Activated CD4-positive, alpha-beta T cell treated with anti-CD3 and anti-CD28 coated beads, Interleukin-2, amount 10 ng/mL, durations not matched to agents 7 days and 5 days (primary cell): ENCODE data around the gene STRBP. TPM values are rescaled to one million over a fixed set of nuclear protein-coding genes. Genes with fewer than 3 reads are reported as not detected.
A peak's percentile ranks its signal among the peaks of the same experiment; 100 is the strongest.

ENCODE experiments used
- CTCF ChIA-PET: fragments of 350-600 bp; sonication (Branson Sonifier 250); formaldehyde crosslinking; loops from one replicate; lab custom pipeline; 2021; ENCODE audit warnings: antibody characterized with exemption; lab: Charles Lee
- POLR2A ChIA-PET: fragments of 350-600 bp; sonication (Branson Sonifier 250); formaldehyde crosslinking; loops from one replicate; lab custom pipeline; 2021; ENCODE audit warnings: antibody characterized with exemption; lab: Charles Lee
- DNase-seq: peaks from one replicate; pipeline ENCODE4 v3.0.0-alpha.2; 2020
- H3K27ac Mint-ChIP-seq: one replicate; pipeline ENCODE4 v1.8.0; 2021; ENCODE audit warnings: mild to moderate bottlenecking, moderate library complexity, mixed read lengths
- H3K27me3 Mint-ChIP-seq: one replicate; pipeline ENCODE4 v1.8.0; 2021; ENCODE audit warnings: mixed read lengths
- H3K36me3 Mint-ChIP-seq: one replicate; pipeline ENCODE4 v1.8.0; 2021; ENCODE audit warnings: low read depth, mixed read lengths
- H3K4me1 Mint-ChIP-seq: one replicate; pipeline ENCODE4 v1.8.0; 2021; ENCODE audit warnings: mixed read lengths
- H3K4me3 Mint-ChIP-seq: one replicate; pipeline ENCODE4 v1.8.0; 2021; ENCODE audit warnings: mild to moderate bottlenecking, moderate library complexity, mixed read lengths
- H3K9me3 Mint-ChIP-seq: one replicate; pipeline ENCODE4 v1.8.0; 2021; ENCODE audit warnings: mixed read lengths
- total RNA-seq, 2 experiments: library from RNA; stranded (reverse); gene quantifications; one replicate each; pipeline ENCODE4 v1.2.3, GENCODE V29; 2021

Gene STRBP
- total RNA-seq = 10 to 100 TPM; 16.8 to 20.1 TPM

- POLR2A ChIA-PET = no interaction called here
These were observed at the start of gene STRBP for GRCh38 chr9:123268465-123269259. Gene STRBP, minus strand, starts transcription at chr9:123268586. Its CDS starts 84,452 bp downstream, at chr9:123184134.

DNA sequence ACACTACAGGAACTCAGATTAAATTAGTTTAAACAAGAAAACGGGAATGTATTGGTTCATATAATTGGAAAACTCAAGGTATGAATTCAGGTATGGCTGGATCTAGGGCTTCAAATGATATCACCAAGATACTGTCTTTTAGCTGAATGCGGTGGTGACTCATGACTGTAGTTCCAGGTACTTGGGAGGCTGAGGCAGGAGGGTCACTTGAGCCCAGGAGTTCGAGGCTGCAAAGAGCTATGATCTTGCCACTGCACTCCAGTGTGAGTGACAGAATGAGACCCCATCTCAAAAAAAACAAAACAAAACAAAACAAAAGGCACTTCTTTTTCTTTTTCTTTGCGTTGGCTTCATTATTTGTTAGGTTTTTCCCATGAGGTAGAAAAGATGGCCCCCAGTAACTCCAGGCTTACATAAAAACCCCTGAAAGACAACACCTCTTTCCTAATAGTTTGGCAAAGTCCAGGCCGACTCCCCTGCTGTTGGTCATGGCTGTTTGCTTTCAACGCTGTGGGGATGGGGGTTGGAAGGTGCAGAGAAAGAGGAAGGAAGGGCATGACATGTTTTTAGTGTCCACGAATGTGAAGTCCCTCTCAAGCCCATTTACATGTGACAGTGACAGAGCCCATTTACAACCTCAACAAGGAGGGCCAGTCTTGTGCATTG lies 47.8 kb upstream of the STRBP start:
- ChIA-PET CTCF (no interaction called here), POLR2A (no interaction called here)
- Mint-ChIP-seq H3K27ac (no peak overlapping the region), H3K4me3 (no peak overlapping the region), H3K36me3 (no peaks in the 10 kb centered on the region), H3K27me3 (no peaks in the 10 kb centered on the region), H3K4me1 (peaks cover 19% of the 10 kb centered on the region), H3K9me3 (no peaks in the 10 kb centered on the region)
- DNase-seq = no peak

More at GRCh38 chr9:123268465-123269259, at the start of gene STRBP:
- peaks cover 20% of the 10 kb centered on the region for H3K4me1 Mint-ChIP-seq
- H3K27me3 Mint-ChIP-seq = peaks cover 4% of the 10 kb centered on the region
- no peaks in the 10 kb centered on the region for H3K36me3 Mint-ChIP-seq
- peak within 1 kb of the TSS; percentile 83 for H3K27ac Mint-ChIP-seq
- CTCF ChIA-PET = interaction anchor here (0.6 to 1.6 kb wide), 9 partner anchors 9 to 420 kb away, joined by 3 to 4 read pairs (median 3); no protein-coding TSS in a partner anchor
- no peaks in the 10 kb centered on the region for H3K9me3 Mint-ChIP-seq
- peak; percentile 90 for DNase-seq
- H3K4me3 Mint-ChIP-seq = peak within 1 kb of the TSS; percentile 73

DNA sequence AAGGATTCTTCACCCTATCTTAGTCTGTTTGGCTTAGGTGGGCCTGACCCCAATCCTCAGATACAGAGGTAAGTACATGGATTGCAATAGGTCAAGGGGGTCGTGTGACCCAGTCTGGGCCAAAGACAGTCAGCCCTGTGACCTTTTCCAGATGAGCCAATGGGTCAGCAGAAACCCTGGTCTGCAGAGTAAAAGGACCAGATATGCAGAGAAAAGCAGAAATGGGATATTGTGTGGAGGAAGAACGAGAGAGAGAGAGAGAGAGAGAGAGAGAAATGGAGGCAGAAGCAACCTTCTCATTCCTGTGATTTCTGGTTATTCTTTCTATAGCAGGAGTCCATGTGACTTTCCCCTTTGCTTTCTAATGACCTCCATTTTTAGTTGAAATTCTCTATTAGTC lies 47.2 kb upstream of the STRBP start:
- CTCF ChIA-PET = no interaction called here

DNA sequence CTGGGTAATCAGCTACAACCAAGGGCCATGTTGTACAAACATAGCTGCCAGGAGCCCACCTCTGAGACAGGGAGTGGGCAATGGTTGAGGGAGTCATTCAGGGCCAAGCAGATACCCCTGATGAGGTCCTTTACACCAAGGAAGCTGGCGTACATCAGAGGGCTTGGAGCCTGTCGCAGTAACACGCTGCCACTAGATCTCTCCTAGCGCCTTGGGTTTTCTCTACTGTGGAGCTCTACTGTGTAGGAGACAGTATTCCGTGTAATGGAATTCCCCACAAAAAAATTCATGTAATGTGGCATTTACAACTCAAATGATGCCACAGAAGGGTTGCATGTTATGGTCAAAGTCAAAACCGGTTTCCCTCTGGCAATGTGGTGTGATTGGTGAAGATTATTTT lies 46.2 kb upstream of the STRBP start:
- H3K4me3 Mint-ChIP-seq = no peak overlapping the region
- peaks cover 12% of the 10 kb centered on the region for H3K4me1 Mint-ChIP-seq
- no peaks in the 10 kb centered on the region for H3K27me3 Mint-ChIP-seq
- H3K27ac Mint-ChIP-seq = no peak overlapping the region
- POLR2A ChIA-PET = no interaction called here
- no peaks in the 10 kb centered on the region for H3K9me3 Mint-ChIP-seq
- DNase-seq = no peak
- H3K36me3 Mint-ChIP-seq = no peaks in the 10 kb centered on the region
- CTCF ChIA-PET = interaction anchor here (0.6 to 1.8 kb wide), 5 partner anchors 9 to 133 kb away, joined by 3 to 7 read pairs (median 4); no protein-coding TSS in a partner anchor

More for the DNA sequence above, 47.2 kb upstream of the STRBP start:
- H3K4me1 Mint-ChIP-seq = peaks cover 16% of the 10 kb centered on the region
- no peak overlapping the region for H3K27ac Mint-ChIP-seq
- POLR2A ChIA-PET = no interaction called here
- no peak for DNase-seq
- H3K4me3 Mint-ChIP-seq = no peak overlapping the region
- H3K9me3 Mint-ChIP-seq = no peaks in the 10 kb centered on the region
- H3K36me3 Mint-ChIP-seq = no peaks in the 10 kb centered on the region
- no peaks in the 10 kb centered on the region for H3K27me3 Mint-ChIP-seq

- ChIA-PET CTCF (interaction anchor here (1.1 kb wide), 1 partner anchor 43 kb away, joined by 4 read pairs; no protein-coding TSS in a partner anchor), POLR2A (no interaction called here)
- Mint-ChIP-seq H3K36me3 (no peaks in the 10 kb centered on the region), H3K4me1 (peaks cover 2% of the 10 kb centered on the region), H3K9me3 (no peaks in the 10 kb centered on the region), H3K27me3 (no peaks in the 10 kb centered on the region), H3K4me3 (no peak overlapping the region), H3K27ac (no peak overlapping the region)
- no peak for DNase-seq
These were observed 44.0 kb upstream of the STRBP start for GRCh38 chr9:123312306-123312877.

GRCh38 chr9:123311250-123311752 lies 42.9 kb upstream of the STRBP start:
- no peaks in the 10 kb centered on the region for H3K36me3 Mint-ChIP-seq
- H3K27ac Mint-ChIP-seq = no peak overlapping the region
- ChIA-PET CTCF (interaction anchor here (1.4 kb wide), 1 partner anchor 12 kb away, joined by 6 read pairs; no protein-coding TSS in a partner anchor), POLR2A (no interaction called here)
- peaks cover 1% of the 10 kb centered on the region for H3K4me1 Mint-ChIP-seq
- no peaks in the 10 kb centered on the region for H3K27me3 Mint-ChIP-seq
- no peaks in the 10 kb centered on the region for H3K9me3 Mint-ChIP-seq
- H3K4me3 Mint-ChIP-seq = no peak overlapping the region
- no peak for DNase-seq

DNA sequence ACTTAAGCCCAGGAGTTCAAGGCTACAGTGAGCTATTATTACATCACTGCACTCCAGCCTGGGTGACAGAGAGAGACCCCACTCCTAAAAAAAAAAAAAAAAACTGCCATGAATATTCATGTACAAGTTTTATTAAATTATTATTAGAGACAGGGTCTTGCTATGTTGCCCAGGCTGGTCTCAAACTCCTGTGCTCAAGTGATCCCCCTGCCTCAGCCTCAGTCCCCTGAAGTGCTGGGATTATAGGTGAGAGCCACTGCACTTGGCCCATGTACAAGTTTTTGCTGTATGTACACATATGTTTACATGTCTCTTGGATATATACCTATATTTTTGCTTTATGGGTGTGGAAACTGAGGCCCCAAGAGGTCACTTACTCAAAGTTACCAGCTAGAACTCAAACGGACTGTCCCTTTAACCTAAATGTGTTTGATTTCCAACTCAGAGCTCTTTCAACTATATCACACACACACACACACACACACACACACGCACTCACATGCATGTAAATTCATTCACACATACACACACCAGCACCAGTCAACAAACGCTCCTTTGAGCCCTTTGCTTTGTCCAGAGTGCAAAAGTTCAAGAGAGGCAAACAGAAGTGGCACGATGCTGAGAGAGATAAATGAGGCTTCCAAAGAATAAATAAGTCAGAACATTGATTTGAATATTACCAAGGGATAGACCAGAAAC lies 42.3 kb upstream of the STRBP start:
- POLR2A ChIA-PET = no interaction called here
- H3K9me3 Mint-ChIP-seq = no peaks in the 10 kb centered on the region
- no peaks in the 10 kb centered on the region for H3K27me3 Mint-ChIP-seq
- H3K4me3 Mint-ChIP-seq = no peak overlapping the region
- no peaks in the 10 kb centered on the region for H3K36me3 Mint-ChIP-seq
- no peak overlapping the region for H3K27ac Mint-ChIP-seq
- CTCF ChIA-PET = interaction anchor here (1.4 kb wide), 1 partner anchor 11 kb away, joined by 6 read pairs; no protein-coding TSS in a partner anchor
- DNase-seq = no peak
- peaks cover 1% of the 10 kb centered on the region for H3K4me1 Mint-ChIP-seq

- Mint-ChIP-seq H3K36me3 (no peaks in the 10 kb centered on the region), H3K9me3 (no peaks in the 10 kb centered on the region), H3K27ac (no peak overlapping the region), H3K4me1 (peaks cover 9% of the 10 kb centered on the region), H3K27me3 (no peaks in the 10 kb centered on the region), H3K4me3 (no peak overlapping the region)
- POLR2A ChIA-PET = no interaction called here
- DNase-seq = no peak
- CTCF ChIA-PET = no interaction called here
These were observed 41.2 kb upstream of the STRBP start for GRCh38 chr9:123309611-123310010.

DNA sequence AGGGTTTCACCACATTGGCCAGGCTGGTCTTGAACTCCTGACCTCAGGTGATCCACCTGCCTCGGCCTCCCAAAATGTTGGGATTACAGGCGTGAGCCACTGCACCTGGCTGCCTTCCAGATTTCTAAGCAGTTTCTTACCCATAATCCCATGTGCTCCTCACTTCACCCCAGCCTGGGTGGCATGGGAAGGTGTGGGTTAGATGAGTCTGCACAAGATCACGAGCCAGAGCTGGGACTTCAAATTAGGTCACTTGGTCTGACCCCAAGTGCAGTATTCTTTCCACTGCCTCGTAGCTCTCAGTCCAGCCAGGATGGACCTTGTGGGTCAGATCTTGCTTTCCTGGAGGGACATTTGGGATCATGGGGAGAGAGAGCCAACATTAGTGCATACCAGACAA lies 37.5 kb upstream of the STRBP start:
- Mint-ChIP-seq H3K27ac (no peak overlapping the region), H3K27me3 (no peaks in the 10 kb centered on the region), H3K4me3 (no peak overlapping the region), H3K9me3 (no peaks in the 10 kb centered on the region), H3K4me1 (peaks cover 34% of the 10 kb centered on the region), H3K36me3 (no peaks in the 10 kb centered on the region)
- POLR2A ChIA-PET = no interaction called here
- CTCF ChIA-PET = interaction anchor here (1.4 to 2.1 kb wide), 2 partner anchors 8 to 13 kb away, joined by 4 read pairs; no protein-coding TSS in a partner anchor
- no peak for DNase-seq

GRCh38 chr9:123304340-123304691 lies 35.9 kb upstream of the STRBP start:
- Mint-ChIP-seq H3K36me3 (no peaks in the 10 kb centered on the region), H3K4me3 (peak overlapping the region; percentile 23), H3K4me1 (peaks cover 35% of the 10 kb centered on the region), H3K27ac (peak overlapping the region; percentile 74), H3K9me3 (no peaks in the 10 kb centered on the region), H3K27me3 (no peaks in the 10 kb centered on the region)
- POLR2A ChIA-PET = no interaction called here
- DNase-seq = no peak
- CTCF ChIA-PET = interaction anchor here (0.6 to 2.1 kb wide), 2 partner anchors 10 to 68 kb away, joined by 4 to 5 read pairs; no protein-coding TSS in a partner anchor

- Mint-ChIP-seq H3K27me3 (no peaks in the 10 kb centered on the region), H3K9me3 (no peaks in the 10 kb centered on the region), H3K4me3 (no peak overlapping the region), H3K4me1 (peaks cover 35% of the 10 kb centered on the region), H3K27ac (peak overlapping the region; percentile 39), H3K36me3 (no peaks in the 10 kb centered on the region)
- DNase-seq = peak; percentile 26
- ChIA-PET POLR2A (interaction anchor here (0.6 kb wide), 1 partner anchor 56 kb away, joined by 7 read pairs; no protein-coding TSS in a partner anchor), CTCF (no interaction called here)
These were observed 34.2 kb upstream of the STRBP start for GRCh38 chr9:123302348-123303214.
